ENCODE data around the gene DPP6.

GRCh38 chr7:154451480-154452457, 399.6 kb downstream of the DPP6 start:
- TF ChIP-seq CTCF (IDR thresholded peaks at IDR 0.05; ENCODE audit: insufficient read depth, low read depth, low read length) (no peak), EZH2 (IDR thresholded peaks at IDR 0.05; ENCODE audit: insufficient read depth, low read length) (no peak)
